ENCODE results near the gene SDHB.
A peak's percentile ranks its signal among the peaks of the same experiment; 100 is the strongest.

The SDHB gene

DNA sequence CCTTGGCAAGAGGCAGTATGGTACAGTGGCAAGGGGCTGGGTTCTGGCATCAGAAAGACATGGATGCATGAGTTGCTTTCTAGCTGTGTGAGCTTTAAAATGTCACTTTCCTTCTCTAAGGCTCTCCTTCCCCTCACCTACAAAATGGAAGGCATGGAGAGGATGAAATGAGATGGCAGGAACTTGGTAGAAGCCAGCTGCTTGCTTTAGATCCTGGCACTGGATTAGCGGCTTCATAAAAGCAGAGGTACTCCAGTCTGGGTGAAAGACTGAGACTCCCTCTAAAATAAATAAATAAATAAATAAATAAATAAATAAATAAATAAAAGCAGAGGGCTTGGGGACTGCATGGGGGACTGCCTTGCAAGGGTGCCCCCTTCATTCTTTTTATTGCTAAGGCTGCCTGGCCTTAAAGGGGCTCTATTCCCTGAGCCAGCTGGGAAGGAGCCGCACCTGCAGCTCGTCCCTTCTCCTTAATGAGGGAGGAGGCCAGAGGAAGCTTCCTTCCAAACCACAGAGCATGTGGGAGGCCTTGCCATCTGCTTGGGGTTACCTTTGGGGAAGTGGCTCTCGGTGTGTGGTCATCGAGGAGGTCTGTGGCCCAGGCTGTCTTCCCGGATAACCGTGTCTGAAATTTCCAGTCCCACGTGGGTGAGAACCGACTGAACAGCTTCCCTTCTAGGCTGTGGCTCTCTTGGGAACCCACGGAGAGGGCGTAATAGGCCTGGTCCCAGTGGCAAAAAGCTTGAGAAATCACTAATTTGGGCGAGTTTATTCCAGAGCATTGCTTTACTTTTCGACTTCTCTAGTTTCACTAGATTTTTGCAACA lies 40.1 kb downstream of the SDHB start:
- peak; percentile 93 to 97 for DNase-seq (ENCODE audit: low read depth in 1 of 2, low spot score in 1 of 2)
- Histone ChIP-seq H3K4me3 (replicated peaks; ENCODE audit: insufficient read depth, low read length) (no peak overlapping the region), H3K27me3 (ENCODE audit: insufficient read depth, poor library complexity, severe bottlenecking) (no peaks in the 10 kb centered on the region), H3K27ac (replicated peaks) (no peak overlapping the region)
- TF ChIP-seq CTCF (IDR thresholded peaks at IDR 0.05; ENCODE audit: insufficient read depth, low read length) (no peak), SPI1 (IDR thresholded peaks at IDR 0.05; ENCODE audit: borderline replicate concordance, low read depth) (peak; percentile 98), POLR2AphosphoS5 (IDR thresholded peaks at IDR 0.05; ENCODE audit: low read depth) (peak; percentile 100), REST (IDR thresholded peaks at IDR 0.05; ENCODE audit: insufficient replicate concordance, low read depth) (no peak), GABPA (IDR thresholded peaks at IDR 0.05; ENCODE audit: low read depth) (peak; percentile 63)

- no peak overlapping the region for H3K27ac ChIP-seq (replicated peaks)
- no peak for TF ChIP-seq REST (IDR thresholded peaks at IDR 0.05; ENCODE audit: insufficient replicate concordance, low read depth)
- TF ChIP-seq SPI1 (IDR thresholded peaks at IDR 0.05; ENCODE audit: borderline replicate concordance, low read depth): no peak
- no peak for TF ChIP-seq POLR2AphosphoS5 (IDR thresholded peaks at IDR 0.05; ENCODE audit: low read depth)
- TF ChIP-seq GABPA (IDR thresholded peaks at IDR 0.05; ENCODE audit: low read depth): no peak
- no peak for TF ChIP-seq CTCF (IDR thresholded peaks at IDR 0.05; ENCODE audit: insufficient read depth, low read length)
Observed at GRCh38 chr1:17012775-17013490, 40.9 kb downstream of the SDHB start.

DNA sequence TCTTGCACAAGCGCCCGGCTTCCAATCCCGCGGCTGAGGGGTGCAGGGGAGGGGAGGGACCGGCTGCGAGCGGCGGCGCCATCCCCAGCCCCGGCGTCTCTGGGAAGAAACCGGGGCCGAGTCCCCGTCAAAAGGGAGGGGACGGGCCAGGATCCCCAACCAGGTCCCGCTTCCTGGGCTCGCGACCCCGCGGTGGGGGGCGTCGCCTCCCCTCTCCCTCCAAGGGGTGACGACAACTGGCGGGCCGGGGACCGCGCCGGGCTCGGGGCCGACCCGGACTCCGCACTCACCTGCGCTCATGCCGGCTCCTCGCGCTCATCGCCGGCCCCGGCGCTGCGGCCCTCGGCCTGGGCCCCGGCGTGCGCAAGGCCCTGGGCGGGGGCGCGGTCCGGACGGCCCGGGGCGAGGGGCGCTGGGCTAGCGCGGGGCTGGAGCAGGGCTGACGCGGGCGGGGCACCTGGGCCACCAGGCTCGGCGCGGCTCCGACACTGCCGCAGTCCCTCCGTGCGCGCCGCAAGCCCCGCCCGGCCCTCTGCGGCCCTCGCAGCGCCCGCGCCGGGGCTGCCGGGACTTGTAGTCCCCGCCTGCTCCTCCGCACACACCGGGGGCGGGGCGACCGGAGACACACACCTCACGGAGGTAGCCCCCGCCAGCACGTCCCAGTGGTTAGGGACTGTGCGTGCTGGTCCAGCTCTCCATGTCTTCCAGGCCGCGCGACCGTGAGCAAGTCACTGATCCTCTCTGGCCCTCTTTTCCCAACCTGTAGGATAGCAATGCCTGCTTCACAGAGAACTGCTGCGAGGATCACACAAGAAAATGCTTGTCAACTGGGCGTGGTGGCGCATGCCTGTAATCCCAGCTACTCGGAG lies 42.2 kb downstream of the SDHB start, which contains the start of gene ATP13A2:
Gene ATP13A2, minus strand, starts transcription at position 490 of the 869 bp plus-strand sequence. Its CDS starts 190 bp downstream, at position 300.
- no peak within 1 kb of the TSS for H3K27ac ChIP-seq (replicated peaks)
- H3K27me3 ChIP-seq (ENCODE audit: insufficient read depth, poor library complexity, severe bottlenecking): no peaks in the 10 kb centered on the region
- H3K4me3 ChIP-seq (replicated peaks; ENCODE audit: insufficient read depth, low read length): peak within 1 kb of the TSS; percentile 77
- DNase-seq (ENCODE audit: low read depth in 1 of 2, low spot score in 1 of 2): peak; percentile 59 to 73
- TF ChIP-seq GABPA (IDR thresholded peaks at IDR 0.05; ENCODE audit: low read depth) (no peak), SPI1 (IDR thresholded peaks at IDR 0.05; ENCODE audit: borderline replicate concordance, low read depth) (no peak), REST (IDR thresholded peaks at IDR 0.05; ENCODE audit: insufficient replicate concordance, low read depth) (no peak), CTCF (IDR thresholded peaks at IDR 0.05; ENCODE audit: insufficient read depth, low read length) (no peak), POLR2AphosphoS5 (IDR thresholded peaks at IDR 0.05; ENCODE audit: low read depth) (no peak)

More at GRCh38 chr1:17012775-17013490, 40.9 kb downstream of the SDHB start:
- H3K4me3 ChIP-seq (replicated peaks; ENCODE audit: insufficient read depth, low read length): no peak overlapping the region
- no peaks in the 10 kb centered on the region for H3K27me3 ChIP-seq (ENCODE audit: insufficient read depth, poor library complexity, severe bottlenecking)
- DNase-seq (ENCODE audit: low read depth in 1 of 2, low spot score in 1 of 2): no peak

Measured in HL-60 (cell line).